ENCODE measurements around the gene SLC16A2.

SLC16A2 gene

DNA sequence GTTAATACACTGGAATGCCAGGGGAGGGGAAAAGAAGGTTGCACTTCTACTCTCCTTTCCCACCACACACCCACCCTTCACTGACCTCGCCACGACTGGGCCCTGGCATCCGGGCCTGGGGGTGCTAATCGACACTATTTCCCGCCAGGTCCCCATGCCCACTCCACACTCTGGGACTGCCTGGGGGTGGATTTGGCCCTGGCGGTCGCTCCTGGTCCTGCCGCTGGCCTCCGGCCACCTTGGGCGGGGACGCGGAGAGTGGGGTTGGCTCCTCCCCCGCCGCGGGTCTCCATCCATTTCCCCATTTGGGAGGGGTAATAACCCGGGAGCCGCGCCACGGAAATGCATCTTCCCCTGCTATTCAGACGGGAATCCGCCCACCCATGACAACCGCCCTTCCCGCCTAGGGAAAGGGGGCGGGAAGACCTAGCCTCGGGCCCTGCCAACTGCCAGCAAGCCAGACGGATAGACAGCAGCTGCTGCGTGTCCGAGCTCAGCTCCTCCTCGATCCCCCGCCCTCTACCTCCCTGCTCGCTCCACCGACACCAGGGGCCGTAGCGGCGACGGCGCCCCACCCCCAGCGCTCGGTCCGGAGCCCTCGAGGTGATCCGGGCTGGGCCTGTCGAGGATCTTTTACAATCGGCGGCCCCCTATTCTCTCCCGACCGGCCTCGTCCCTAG, 115.0 kb downstream of the SLC16A2 start:
- peak; percentile 85 for DNase-seq (ENCODE audit: low read depth)

DNA sequence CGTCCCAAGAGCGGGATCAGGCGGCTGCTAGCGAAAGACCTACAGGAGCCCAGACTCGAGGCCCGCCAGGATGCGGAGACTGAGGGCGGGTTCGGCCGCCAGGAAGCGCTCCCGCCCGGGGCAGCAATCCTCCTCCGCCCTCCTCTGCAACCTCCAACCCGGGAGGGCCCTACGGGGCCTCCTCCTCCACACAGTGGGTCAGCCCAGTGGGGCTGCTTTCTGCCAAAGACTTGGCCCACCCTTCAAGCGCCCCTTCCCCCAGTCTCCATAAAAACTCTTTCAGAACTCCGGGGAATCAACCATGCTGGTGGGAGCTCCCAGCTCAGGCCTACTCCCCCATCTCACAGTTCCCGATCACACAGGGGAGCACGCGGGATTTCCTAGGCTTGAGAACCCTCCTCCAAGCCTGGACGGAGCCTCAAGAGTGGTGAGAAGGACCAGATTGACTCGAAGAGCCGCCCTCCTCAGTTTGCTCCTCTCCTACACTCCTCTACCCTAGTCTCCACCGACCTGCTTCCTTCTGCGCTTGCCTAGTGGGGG, 115.6 kb downstream of the SLC16A2 start:
- DNase-seq (ENCODE audit: low read depth): peak; percentile 68

DNA sequence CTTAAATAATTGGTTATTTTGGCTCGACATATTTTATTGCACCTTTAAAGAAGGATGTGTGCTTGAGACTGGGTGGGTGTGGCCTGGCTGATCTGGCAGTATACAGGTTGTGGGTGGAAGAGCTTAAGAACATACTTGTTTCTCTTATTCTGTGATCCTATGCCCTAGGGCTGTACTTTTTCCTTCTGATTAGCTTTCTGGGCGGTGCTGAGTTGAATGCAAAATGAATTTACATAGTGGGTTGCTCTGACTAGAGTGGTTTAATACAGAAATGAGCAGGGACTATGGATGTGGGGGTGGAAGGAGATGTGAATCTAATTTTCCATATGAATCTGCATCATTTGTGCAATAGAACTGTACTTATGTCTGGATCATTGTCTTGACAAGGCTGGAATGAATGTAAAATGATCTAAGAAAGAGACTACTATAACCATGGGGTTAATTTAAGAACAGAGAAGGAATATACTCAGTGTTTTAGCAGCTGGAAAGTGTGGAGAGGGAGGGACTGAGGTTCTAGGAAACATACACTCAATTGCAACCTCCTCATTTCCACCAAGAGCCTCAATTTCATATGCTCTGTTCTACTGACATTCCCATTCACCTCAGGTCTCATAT, 119.4 kb downstream of the SLC16A2 start:
- no peak for DNase-seq (ENCODE audit: low read depth)

- DNase-seq (ENCODE audit: low read depth): no peak
Measured at GRCh38 chrX:74545880-74546523, 124.7 kb downstream of the SLC16A2 start.

- DNase-seq (ENCODE audit: low read depth): no peak
Measured at GRCh38 chrX:74546984-74547383, 125.7 kb downstream of the SLC16A2 start.

DNA sequence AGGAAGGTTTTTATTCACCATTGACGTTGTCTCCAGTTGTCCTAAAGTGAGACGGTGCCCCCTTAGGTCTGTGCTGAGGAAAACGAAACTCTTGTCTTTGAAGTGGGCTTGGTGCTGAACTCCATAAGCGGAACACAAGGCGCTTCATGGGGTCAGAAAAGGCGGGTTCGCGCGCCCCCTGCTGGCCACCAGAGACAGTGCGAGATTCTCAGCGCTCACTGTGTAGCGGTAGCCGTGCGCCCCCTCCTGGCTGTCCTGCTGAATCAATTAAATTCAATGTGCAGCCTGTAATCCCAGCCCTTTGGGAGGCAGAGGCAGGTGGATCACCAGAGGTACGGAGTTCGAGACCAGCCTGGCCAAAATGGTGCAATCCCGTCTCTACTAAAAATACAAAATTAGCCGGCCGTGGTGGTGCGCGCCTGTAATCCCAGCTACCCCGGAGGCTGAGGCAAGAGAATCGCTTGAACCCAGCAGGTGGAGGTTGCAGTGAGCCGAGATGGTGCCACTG, 129.1 kb downstream of the SLC16A2 start:
- DNase-seq (ENCODE audit: low read depth): peak; percentile 51

GRCh38 chrX:74551934-74552333, 130.6 kb downstream of the SLC16A2 start:
- DNase-seq (ENCODE audit: low read depth): no peak

- DNase-seq (ENCODE audit: low read depth): no peak
Measured at GRCh38 chrX:74557378-74557777, 136.1 kb downstream of the SLC16A2 start.

- DNase-seq (ENCODE audit: low read depth): no peak
Measured at GRCh38 chrX:74578137-74578536, 156.8 kb downstream of the SLC16A2 start.

GRCh38 chrX:74579597-74580198, 158.4 kb downstream of the SLC16A2 start:
- DNase-seq (ENCODE audit: low read depth): peak; percentile 34
